Epithelial cell of esophagus (primary cell): Measurements from ENCODE around the gene GRPR.

Source experiments
- DNase-seq: peaks from one replicate; pipeline ENCODE4 v3.0.0; 2010; ENCODE audit warnings: low read depth
- H3K4me3 ChIP-seq: 2 replicates; pipeline ENCODE4 v1.5.1; 2011; ENCODE audit warnings: mild to moderate bottlenecking, low read length, control low read depth
- TF ChIP-seq, protein P1 (sequence below): IDR thresholded peaks from 2 replicates; pipeline ENCODE4 v1.5.1; 2011; ENCODE audit warnings: low read depth, mild to moderate bottlenecking, low read length, control low read depth, inconsistent platforms; ENCODE audit not compliant: insufficient read depth; ENCODE audit errors: missing control alignments

GRPR gene

DNA sequence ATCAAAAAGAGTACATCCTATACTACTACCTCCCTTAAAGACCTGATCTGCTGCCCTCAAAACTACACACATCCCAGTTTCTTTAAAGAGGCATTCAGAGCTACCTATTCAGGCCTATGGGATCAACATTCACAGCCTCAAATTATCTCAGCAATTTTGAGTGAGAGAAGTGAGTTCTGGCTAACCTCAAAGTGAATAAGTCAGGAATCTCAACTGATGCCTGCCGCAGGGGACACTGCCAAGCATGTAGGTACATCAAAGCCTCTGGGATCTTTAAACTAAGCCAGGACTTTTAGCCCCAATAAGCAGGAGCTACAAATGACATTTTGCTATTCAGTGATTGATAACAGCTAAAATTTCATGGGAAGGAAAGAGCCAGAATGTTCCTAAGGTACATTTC lies 11.6 kb downstream of the GRPR start:
- TF ChIP-seq, protein P1, sequence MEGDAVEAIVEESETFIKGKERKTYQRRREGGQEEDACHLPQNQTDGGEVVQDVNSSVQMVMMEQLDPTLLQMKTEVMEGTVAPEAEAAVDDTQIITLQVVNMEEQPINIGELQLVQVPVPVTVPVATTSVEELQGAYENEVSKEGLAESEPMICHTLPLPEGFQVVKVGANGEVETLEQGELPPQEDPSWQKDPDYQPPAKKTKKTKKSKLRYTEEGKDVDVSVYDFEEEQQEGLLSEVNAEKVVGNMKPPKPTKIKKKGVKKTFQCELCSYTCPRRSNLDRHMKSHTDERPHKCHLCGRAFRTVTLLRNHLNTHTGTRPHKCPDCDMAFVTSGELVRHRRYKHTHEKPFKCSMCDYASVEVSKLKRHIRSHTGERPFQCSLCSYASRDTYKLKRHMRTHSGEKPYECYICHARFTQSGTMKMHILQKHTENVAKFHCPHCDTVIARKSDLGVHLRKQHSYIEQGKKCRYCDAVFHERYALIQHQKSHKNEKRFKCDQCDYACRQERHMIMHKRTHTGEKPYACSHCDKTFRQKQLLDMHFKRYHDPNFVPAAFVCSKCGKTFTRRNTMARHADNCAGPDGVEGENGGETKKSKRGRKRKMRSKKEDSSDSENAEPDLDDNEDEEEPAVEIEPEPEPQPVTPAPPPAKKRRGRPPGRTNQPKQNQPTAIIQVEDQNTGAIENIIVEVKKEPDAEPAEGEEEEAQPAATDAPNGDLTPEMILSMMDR: no peak
- DNase-seq: no peak
- no peak overlapping the region for H3K4me3 ChIP-seq

DNA sequence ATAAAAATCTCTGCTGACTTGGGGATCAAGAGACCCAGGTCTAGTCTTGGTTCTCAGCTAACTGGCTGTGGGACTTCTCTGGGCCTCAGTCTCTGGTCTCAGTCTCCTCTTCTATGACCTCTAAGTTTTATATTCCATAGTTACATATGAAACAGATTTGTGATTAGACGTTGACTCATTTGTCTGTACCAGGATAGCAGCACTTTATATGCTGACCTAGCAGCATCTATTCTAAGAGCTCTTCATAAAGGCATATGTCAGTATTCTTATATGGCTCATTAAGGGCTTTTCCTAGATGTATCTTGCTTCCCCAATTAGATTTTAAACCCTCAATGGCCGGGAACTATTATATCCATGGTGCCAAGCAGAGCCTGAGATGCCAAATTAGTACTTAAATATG lies 12.7 kb downstream of the GRPR start:
- DNase-seq: no peak
- H3K4me3 ChIP-seq: no peak overlapping the region
- TF ChIP-seq, protein P1: no peak

DNA sequence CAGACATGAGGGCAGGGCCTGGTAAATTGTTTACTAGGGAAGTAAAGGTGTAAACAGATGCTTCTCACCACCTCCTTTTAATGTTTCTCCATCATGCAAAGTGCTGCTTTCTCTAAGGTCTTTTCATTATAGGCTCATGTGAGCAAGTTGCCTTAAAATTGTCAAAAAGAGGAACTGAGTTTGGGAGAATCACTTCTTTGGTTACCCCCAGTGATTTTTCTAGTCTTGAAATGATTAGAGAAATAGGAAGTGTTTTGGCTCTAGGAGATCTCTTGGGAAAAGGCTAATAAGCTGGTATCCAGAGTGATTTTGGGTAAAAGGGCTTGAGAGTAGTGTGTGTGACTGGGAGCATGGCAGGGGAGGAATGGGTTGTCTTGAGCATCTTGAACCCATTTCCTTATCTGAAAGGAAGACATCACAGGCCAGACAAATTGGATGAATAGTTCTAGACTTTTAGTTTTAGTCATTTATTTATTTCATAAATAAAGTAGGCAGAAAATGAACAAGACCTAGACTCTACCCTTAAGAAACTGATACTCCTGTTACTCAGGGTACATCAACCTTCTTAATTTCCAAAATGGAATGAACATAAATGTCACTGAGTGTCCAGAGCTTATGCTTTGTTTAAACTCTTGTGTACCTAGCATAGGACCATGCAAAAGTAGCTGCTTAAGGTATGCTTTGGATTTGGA lies 14.2 kb downstream of the GRPR start:
- TF ChIP-seq, protein P1: no peak

DNA sequence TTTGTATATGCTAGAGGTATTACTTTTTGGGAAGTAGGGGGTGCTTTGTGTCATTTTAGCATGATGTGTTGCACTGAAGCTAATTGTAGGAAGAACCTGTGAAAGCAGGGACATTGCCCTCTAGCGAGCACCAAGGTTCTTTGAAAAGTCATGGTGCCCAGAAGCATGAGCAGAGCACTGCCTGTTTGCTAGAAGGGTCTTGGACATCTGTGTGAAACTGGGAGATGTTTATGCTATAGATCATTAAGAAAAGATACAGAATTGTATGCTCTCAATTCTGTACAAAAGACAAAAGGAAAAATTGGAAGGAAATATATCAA lies 14.7 kb downstream of the GRPR start:
- DNase-seq: peak; percentile 5
- TF ChIP-seq, protein P1: peak; percentile 23
- H3K4me3 ChIP-seq: no peak overlapping the region

More for the DNA sequence above, 14.2 kb downstream of the GRPR start:
- no peak for DNase-seq
- H3K4me3 ChIP-seq: no peak overlapping the region

DNA sequence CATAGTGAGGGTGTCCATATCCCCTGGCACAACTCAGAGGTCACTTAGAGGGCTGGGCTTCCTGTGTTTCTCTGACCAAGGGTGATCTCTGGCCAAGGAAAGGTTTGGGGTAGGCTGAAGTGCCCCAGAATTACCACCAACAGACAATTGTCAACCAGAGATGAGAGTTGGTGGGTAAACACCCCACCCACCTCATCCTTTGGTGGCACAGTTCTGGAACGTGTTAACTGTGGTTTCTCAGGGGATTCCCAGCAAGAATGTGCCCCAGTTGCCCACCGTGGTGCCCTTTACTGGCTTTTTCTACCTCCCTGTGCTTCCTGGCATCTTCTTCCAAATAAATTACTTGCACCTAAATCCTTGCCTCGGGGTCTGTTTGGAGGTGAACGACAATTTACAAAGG lies 17.1 kb downstream of the GRPR start:
- TF ChIP-seq, protein P1: no peak
- no peak for DNase-seq
- H3K4me3 ChIP-seq: no peak overlapping the region

DNA sequence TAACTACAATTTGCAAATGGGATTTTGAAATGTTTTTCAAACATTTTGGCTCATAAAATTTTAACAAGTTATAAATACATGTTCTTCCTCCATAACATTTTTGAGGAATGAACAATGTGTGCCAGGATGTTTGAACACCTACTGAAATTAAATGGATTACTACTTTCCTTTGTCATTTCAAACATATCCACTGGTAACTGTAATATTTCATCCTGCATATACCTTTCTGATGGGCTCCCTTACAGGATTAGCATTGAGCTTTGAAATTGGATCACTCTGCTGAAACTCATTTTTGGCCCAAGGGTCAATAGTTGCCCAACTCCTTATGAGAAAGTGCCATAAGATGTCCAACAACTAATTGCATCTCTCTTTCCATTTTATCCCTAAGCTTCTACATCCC lies 17.6 kb downstream of the GRPR start:
- no peak overlapping the region for H3K4me3 ChIP-seq
- TF ChIP-seq, protein P1: no peak
- no peak for DNase-seq
